NCI-H1436 treated with DMSO at 0.1 percent for 48 hours (cell line): Measurements from ENCODE around the gene MAGEA8.
"Not testable (repeated sequence)": the region's sequence is repeated elsewhere in the genome, so short reads cannot be mapped to it uniquely, and the experiment has no call there.

ENCODE experiments used
- DNase-seq: peaks from one replicate; lab custom pipeline; 2025; lab: John Stamatoyannopoulos, UW

Gene MAGEA8

DNA sequence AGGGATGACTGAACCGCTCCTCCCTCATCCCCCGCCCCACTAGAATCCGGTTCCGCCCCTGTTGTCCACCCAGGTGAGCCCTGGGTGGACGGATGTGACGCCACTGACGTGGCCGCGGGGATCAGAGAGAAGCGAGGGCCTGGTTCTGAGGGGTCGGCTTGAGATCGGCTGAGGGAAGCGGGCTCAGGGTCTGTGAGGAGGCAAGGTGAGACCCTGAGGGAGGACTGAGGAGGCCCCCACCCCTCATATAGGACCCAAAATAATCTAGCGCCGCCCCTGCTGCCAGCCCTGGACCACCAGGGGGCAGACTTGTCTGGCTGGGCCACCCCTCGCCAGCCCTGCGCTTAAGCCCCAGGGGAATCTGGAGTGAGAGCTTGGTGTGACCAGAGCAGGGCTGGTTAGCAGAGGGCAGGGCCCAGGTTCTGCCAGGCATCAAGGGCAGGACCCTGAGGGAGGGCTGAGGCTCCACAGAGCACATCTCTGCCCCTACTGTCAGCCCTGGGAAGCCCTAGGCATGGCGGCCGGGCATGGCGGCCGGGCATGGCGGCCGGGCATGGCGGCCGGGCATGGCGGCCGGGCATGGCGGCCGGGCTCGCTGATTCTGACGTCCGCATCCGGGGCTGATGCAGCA lies at the start of gene MAGEA8:
MAGEA8 (plus strand) TSS at position 103 of the 631 bp plus-strand sequence. CDS start 3,090 bp downstream, outside the sequence.
- no peak for DNase-seq

GRCh38 chrX:149831473-149831872 lies 49.5 kb upstream of the MAGEA8 start:
- no peak for DNase-seq

DNA sequence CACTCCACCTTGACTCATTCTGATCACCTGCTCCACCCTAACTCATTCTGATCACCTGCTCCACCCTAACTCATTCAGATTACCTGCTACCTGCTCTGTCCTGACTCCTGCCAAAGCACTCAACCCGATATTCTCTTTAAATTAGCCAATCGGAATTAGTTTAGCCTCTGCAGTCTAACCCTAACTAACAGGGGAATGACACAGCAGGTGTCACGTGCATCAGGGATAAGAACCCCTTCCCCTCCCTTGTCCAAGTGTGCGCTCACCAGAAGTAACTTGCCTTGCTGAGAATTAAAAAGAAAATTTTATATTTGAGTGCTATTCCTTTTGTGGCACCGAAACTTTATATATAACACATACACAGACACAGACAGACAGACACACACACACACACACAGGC lies 44.3 kb upstream of the MAGEA8 start:
- DNase-seq: not testable (repeated sequence)

DNA sequence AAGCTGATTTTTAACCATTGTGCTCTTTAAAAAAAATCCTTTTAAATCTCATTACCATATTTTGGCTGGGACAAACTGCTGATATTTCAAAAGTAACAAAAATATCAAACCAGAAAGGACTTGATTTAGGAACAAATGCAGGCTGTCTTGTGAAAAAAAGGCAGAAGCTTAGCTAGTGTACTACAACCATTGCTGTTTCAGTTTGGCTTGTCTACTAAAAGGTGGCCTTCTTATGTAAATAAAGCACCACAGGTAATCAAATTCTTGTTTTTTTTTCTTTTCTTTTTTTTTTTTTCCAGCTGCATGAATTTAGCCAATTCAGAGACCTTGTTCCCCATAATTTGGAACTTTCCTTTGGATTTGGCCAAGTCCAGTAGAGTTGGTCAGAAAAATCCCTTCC lies 43.8 kb upstream of the MAGEA8 start:
- no peak for DNase-seq

DNA sequence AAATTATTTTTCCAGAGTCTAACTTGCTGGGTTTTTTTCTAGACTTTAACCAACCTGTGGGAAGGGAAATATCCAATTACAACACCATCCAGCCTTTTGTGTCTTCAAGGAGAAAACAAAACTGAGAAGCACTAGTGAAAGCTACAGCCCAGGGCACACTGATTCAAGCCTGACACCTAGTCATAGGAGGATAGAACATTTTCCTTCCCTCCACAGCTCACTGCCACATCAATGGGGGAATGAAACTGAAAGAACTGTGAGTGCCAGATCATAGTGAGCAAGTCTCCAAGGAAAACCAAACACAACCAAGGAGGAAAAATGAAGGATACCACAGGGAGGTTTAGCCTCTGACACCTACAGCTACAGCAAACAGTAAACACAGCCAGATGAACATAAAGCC lies 43.3 kb upstream of the MAGEA8 start:
- DNase-seq: no peak

DNA sequence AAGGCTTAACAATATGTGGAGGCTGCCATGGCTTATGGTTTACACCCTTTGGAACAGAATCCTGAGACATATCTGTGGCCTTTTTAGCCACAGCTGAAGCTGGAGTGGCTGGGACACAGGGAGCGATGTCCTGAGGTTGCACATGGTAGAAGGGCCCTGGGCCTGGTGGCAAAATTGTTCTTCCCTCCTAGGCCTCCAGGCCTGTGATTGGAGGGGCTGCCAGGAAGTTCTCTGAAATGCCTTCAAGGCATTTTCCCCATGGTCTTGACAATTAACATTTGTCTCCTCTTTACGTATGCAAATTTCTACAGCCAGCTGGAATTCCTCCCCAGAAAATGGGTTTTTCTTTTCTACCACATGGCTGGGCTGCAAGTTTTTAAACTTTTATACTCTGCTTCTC lies 39.1 kb upstream of the MAGEA8 start:
- no peak for DNase-seq

DNA sequence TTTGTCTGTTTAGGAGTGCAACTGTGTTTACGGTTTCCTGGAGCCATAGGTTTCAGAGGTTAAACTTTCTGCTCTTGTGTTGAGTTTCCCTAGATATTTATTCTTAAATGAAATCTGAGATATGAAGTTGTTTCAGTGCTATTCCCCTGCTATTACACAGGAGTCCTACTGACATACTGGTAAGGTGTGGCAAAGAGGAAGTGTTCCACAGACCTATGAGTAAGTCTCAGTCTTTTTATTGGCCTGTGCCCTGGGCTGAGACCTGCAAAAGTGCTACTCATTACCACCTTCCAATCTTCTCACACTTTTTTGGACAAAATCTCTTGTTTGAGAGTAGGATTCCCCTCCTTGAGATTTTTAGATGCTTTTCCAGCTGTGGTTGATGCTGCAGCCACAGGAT lies 35.6 kb upstream of the MAGEA8 start:
- DNase-seq: no peak

GRCh38 chrX:149846789-149847188 lies 34.2 kb upstream of the MAGEA8 start:
- DNase-seq: no peak

DNA sequence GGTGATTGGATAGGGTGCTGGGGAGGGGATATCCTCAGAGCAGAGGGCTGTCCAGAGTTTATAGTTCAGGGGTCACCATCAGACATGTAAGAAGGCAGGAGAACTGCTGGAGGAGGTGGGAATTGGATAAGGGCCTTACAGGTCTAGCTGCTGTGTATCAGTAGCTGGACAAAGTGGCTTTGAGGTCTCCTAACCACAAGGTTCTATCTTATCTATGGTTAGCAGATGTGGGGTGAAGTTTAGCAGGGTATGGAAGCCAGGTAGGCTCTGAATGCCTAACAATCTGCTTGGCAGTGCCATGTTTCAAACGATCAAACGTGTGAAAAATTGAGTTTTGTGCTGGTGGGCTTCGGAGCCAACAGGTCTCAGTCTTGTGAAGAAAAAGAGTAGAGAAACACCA lies 32.1 kb upstream of the MAGEA8 start:
- no peak for DNase-seq

GRCh38 chrX:149849787-149850186 lies 31.2 kb upstream of the MAGEA8 start:
- DNase-seq: no peak

DNA sequence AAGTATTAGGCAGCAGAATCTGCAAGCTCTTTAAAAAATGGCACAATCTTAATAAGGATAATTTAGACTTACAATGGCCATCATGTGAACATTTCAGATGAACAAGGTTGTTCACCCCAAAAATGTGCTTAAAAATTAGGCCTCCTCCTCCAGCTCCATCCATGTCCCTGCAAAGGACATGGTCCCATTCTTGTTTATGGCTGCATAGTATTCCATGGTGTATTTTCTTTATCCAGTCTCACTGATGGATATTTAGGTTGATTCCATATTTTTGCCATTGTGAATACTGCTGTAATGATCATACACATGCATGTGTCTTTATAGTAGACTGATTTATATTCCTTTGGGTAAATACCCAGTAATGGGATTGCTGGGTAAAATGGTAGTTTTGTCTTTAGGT lies 29.1 kb upstream of the MAGEA8 start:
- DNase-seq: no peak

DNA sequence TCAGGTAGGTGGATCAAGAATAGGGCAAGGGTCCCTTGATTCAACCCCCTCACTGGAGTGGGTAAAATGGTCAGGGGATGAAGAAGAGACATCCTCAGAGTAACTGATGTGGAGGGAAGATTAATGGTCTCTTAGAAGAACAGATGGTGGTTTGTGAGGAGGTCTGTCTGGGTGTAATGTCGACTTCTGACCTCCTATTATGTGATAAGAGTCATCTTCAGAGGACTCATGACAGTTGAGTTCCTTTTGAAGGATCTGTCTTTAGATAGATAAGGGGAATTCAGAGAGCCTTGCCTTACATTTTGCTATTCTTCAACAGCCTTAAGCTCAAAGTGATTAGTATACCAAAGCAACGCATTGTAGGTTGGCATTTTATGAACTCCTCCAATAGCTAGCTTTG lies 27.1 kb upstream of the MAGEA8 start:
- DNase-seq: no peak

DNA sequence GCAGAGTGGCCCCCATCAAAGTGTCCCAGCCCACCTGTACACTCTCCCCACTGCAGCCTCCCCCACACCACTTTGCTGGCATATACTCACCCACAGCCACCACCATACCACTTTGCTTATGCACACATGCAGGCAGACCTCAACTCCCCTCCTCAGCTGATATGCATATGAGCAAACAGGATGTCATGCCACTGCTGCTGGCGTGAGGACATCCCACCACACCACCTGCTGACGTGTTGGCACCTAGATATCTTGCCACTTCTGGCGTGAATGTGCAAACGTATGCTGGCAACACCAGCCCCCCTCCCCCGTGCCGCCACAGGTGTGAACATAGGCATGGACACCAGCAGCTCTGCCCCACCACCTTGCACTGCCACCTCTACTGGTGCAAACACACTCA lies 22.4 kb upstream of the MAGEA8 start:
- no peak for DNase-seq

- no peak for DNase-seq
Measured at GRCh38 chrX:149860445-149860844, 20.5 kb upstream of the MAGEA8 start.

DNA sequence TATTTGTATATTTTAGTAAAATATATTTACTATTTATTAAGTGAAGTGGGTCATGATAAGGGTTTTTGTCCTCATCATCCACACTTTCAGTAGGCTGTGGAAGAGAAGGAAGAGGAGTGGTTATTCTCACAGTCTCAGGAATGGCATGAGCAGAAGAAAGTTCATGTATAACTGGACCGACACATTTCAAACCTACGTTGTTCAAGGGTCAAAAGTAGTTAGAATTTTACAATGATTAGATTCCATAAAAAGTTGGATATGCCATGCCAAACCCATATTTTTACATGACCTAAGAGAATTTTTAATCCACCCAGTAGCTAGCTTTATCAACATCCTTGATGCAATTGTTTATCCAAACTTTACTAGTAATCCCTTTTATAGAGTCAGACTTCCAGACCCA lies 15.6 kb upstream of the MAGEA8 start:
- DNase-seq: no peak

- DNase-seq: no peak
Measured at GRCh38 chrX:149867488-149867887, 13.5 kb upstream of the MAGEA8 start.

GRCh38 chrX:149870840-149871239 lies 10.1 kb upstream of the MAGEA8 start:
- no peak for DNase-seq

DNA sequence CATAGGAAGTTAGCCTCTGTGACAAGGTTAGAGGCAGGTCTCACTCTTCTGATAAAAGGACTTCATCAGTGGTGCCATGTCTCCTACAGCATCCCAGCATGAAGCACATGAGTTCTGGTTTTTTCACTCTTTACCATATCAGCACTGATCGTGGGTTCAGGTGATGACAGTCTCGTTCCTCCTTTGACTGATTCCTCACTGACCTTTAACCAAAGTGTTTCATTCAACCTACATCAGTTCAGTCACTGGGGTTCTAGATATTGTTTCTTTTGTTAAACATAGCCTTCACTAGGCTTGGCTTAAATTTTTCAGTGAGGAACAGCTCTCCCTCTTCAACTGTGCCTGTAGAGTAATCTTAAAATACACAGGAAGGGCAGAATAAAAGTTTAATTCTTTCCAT lies 9.6 kb upstream of the MAGEA8 start:
- DNase-seq: no peak

DNA sequence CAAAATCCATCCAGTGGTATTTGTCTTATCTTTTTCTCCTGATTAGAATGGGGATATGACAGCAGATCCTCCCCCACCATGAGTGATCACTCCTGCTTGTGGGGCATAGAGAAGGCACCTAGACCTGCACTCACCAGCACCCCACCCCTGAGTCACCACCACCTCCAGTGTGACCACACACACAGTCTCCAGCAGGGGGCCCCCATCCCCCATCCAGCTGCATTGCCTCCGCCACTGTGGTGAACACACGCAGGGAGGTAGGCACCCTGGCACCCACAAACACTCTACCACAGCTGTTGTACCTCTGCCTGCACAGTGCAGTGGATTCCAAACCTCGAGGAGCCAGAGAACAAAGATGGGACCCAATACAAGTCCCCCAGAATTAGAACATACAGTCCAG lies 9.0 kb upstream of the MAGEA8 start:
- no peak for DNase-seq

DNA sequence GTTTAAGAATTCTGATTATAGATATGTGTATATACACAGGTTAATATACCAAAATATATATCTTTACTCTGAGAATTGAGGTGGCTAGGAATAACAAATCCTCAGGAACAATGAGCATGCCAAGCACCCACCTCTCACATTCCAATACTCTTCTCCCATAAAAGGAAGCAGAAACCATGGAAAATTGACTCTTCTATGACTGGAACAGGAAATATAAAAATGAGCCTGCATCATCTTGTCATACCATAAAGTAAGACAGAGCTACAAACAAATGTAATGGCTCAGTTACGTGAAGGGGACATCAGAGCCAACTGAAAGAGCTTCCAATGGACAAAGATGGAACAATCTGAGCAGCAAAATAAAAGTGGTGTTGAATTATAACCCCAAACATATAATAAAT lies 3.8 kb upstream of the MAGEA8 start:
- no peak for DNase-seq

GRCh38 chrX:149877636-149878035 lies 3.3 kb upstream of the MAGEA8 start:
- DNase-seq: no peak

- not testable (repeated sequence) for DNase-seq
Measured at GRCh38 chrX:149890828-149891227, 9.8 kb downstream of the MAGEA8 start.

- no peak for DNase-seq
Measured at GRCh38 chrX:149898554-149898953, 17.6 kb downstream of the MAGEA8 start.

GRCh38 chrX:149903889-149904748 lies 23.1 kb downstream of the MAGEA8 start:
- no peak for DNase-seq
